VCaP (cell line): ENCODE data around the gene RBMS3.

Source experiments
- H3K27ac ChIP-seq: fragments of 450-650 bp; 2 replicates; pipeline ENCODE4 v1.5.1; 2017
- CTCF ChIP-seq: fragments of 450-650 bp; conservative IDR thresholded peaks from 2 replicates; pipeline ENCODE4 v1.5.1; 2017; ENCODE audit warnings: mild to moderate bottlenecking, moderate library complexity

Gene RBMS3

GRCh38 chr3:29534006-29534405 is 253.1 kb downstream of the RBMS3 start:
- no peak overlapping the region for H3K27ac ChIP-seq
- no peak for TF ChIP-seq CTCF

GRCh38 chr3:29536016-29536758 is 255.3 kb downstream of the RBMS3 start:
- peak overlapping the region; percentile 71 for H3K27ac ChIP-seq
- no peak for TF ChIP-seq CTCF

- H3K27ac ChIP-seq, result peak overlapping the region; percentile 71
- no peak for TF ChIP-seq CTCF
These were observed 257.2 kb downstream of the RBMS3 start for GRCh38 chr3:29537889-29538609.

- peak overlapping the region; percentile 71 for H3K27ac ChIP-seq
- no peak for TF ChIP-seq CTCF
These were observed 257.7 kb downstream of the RBMS3 start for GRCh38 chr3:29538610-29538958.

GRCh38 chr3:29540544-29540943 is 259.7 kb downstream of the RBMS3 start:
- H3K27ac ChIP-seq, result no peak overlapping the region
- TF ChIP-seq CTCF, result no peak

GRCh38 chr3:29544701-29545363 is 264.0 kb downstream of the RBMS3 start:
- H3K27ac ChIP-seq, result peak overlapping the region; percentile 18; the same call in 1 of the 2 replicates
- TF ChIP-seq CTCF, result no peak

GRCh38 chr3:29545615-29546014 is 264.7 kb downstream of the RBMS3 start:
- H3K27ac ChIP-seq, result no peak overlapping the region; the same call in 1 of the 2 replicates
- TF ChIP-seq CTCF, result no peak
